HG03159 (cell line): ENCODE data around the gene PPP4C.
"Not testable (repeated sequence)": the region's sequence is repeated elsewhere in the genome, so short reads cannot be mapped to it uniquely, and the experiment has no call there.

Experiments used
- ATAC-seq: cut with Tn5 transposase; IDR thresholded peaks from one replicate; pipeline ENCODE4 v1.9.1; 2021; ENCODE audit warnings: mild to moderate bottlenecking, moderate library complexity; ENCODE audit not compliant: unreplicated experiment

The PPP4C gene

GRCh38 chr16:30075503-30076275 is at the start of gene PPP4C:
PPP4C (plus strand) TSS chr16:30075994; CDS start chr16:30076378, 384 bp downstream.
- peak; percentile 66 for ATAC-seq

- ATAC-seq = no peak
These were observed 49.3 kb upstream of the PPP4C start for GRCh38 chr16:30026449-30026848.

GRCh38 chr16:30027588-30028437 is 48.0 kb upstream of the PPP4C start:
- ATAC-seq = no peak

- ATAC-seq = no peak
These were observed 47.2 kb upstream of the PPP4C start for GRCh38 chr16:30028438-30029076.

GRCh38 chr16:30030011-30030685 is 45.6 kb upstream of the PPP4C start:
- ATAC-seq = no peak

GRCh38 chr16:30030841-30031413 is 44.9 kb upstream of the PPP4C start, which contains the start of gene TLCD3B:
TLCD3B (minus strand) TSS chr16:30031271; CDS start chr16:30030527, 744 bp downstream.
- no peak for ATAC-seq

GRCh38 chr16:30031477-30031918 is 44.3 kb upstream of the PPP4C start:
- ATAC-seq = no peak

- no peak for ATAC-seq
These were observed 43.5 kb upstream of the PPP4C start for GRCh38 chr16:30032083-30032819.

GRCh38 chr16:30033270-30033669 is 42.5 kb upstream of the PPP4C start:
- ATAC-seq = no peak

- no peak for ATAC-seq
These were observed 35.6 kb upstream of the PPP4C start for GRCh38 chr16:30040221-30040620.

- ATAC-seq = not testable (repeated sequence)
These were observed 35.1 kb upstream of the PPP4C start for GRCh38 chr16:30040690-30041089.

- no peak for ATAC-seq
These were observed 34.0 kb upstream of the PPP4C start for GRCh38 chr16:30041841-30042240.

- no peak for ATAC-seq
These were observed 29.6 kb upstream of the PPP4C start for GRCh38 chr16:30046178-30046577.

GRCh38 chr16:30046588-30046987 is 29.2 kb upstream of the PPP4C start:
- no peak for ATAC-seq

- no peak for ATAC-seq
These were observed 25.9 kb upstream of the PPP4C start for GRCh38 chr16:30049871-30050270.

- ATAC-seq = no peak
These were observed 24.3 kb upstream of the PPP4C start for GRCh38 chr16:30051518-30051917.

- ATAC-seq = no peak
These were observed 23.0 kb upstream of the PPP4C start for GRCh38 chr16:30052671-30053372.

- no peak for ATAC-seq
These were observed 22.3 kb upstream of the PPP4C start for GRCh38 chr16:30053376-30054015.

GRCh38 chr16:30054451-30054850 is 21.3 kb upstream of the PPP4C start:
- no peak for ATAC-seq
